Caco-2 (cell line): ENCODE results near the gene CLRN3. TPM values are rescaled to one million over a fixed set of nuclear protein-coding genes. Genes with fewer than 3 reads are reported as not detected.
A peak's percentile ranks its signal among the peaks of the same experiment; 100 is the strongest.

ENCODE experiments used
- Bru-seq: library from RNA; stranded (reverse); fragments of 400-500 nt; gene quantifications from one replicate; lab custom pipeline; 2021; lab: Mats Ljungman, UMichigan
- BruChase-seq, 2 experiments: library from RNA; stranded (reverse); fragments of 400-500 nt; gene quantifications; one replicate each; lab custom pipeline; 2021; lab: Mats Ljungman, UMichigan
- BruUV-seq: library from RNA; stranded (reverse); fragments of 400-500 nt; replicated peaks from 2 replicates; lab custom pipeline; 2021; lab: Mats Ljungman, UMichigan
- CTCF ChIA-PET: fragments of 300-600 bp; sonication (Branson Sonifier 250); formaldehyde crosslinking; loops from one replicate; lab custom pipeline; 2022; ENCODE audit warnings: antibody characterized with exemption; lab: Charles Lee
- POLR2A ChIA-PET: fragments of 300-600 bp; sonication (Branson Sonifier 250); formaldehyde crosslinking; loops from one replicate; lab custom pipeline; 2022; ENCODE audit warnings: antibody characterized with exemption; lab: Charles Lee
- DNase-seq, 2 experiments: peaks; one replicate each; pipeline versions ENCODE4 v3.0.0 to v3.0.0-alpha.2; 2020 to 2022
- H3K27me3 ChIP-seq: replicated peaks from 2 replicates; pipeline ENCODE4 v1.6.0; 2011; ENCODE audit warnings: low read length; ENCODE audit not compliant: control insufficient read depth, insufficient read depth
- H3K36me3 ChIP-seq: 2 replicates; pipeline ENCODE4 v1.5.1; 2011; ENCODE audit warnings: low read length; ENCODE audit not compliant: control insufficient read depth, insufficient read depth
- H3K4me1 ChIP-seq: fragments of 250-450 bp; sonication (Bioruptor Pico); 2 replicates; pipeline ENCODE4 v1.5.1; 2020; ENCODE audit warnings: mild to moderate bottlenecking
- H3K4me3 ChIP-seq: 2 replicates; pipeline ENCODE4 v1.5.1; 2011; ENCODE audit warnings: low read depth, mild to moderate bottlenecking, control low read depth, low read length
- H3K9me3 ChIP-seq: fragments of 250-450 bp; sonication (Bioruptor Pico); 2 replicates; pipeline ENCODE4 v1.5.1; 2020; ENCODE audit warnings: mild to moderate bottlenecking, moderate library complexity
- H3K27ac Mint-ChIP-seq: one replicate; pipeline ENCODE4 v1.8.0; 2022; ENCODE audit warnings: mixed read lengths; ENCODE audit not compliant: unreplicated experiment
- H3K27me3 Mint-ChIP-seq: one replicate; pipeline ENCODE4 v1.8.0; 2022; ENCODE audit warnings: mixed read lengths; ENCODE audit not compliant: insufficient read depth, unreplicated experiment
- H3K36me3 Mint-ChIP-seq: one replicate; pipeline ENCODE4 v1.8.0; 2022; ENCODE audit warnings: mild to moderate bottlenecking, mixed read lengths; ENCODE audit not compliant: insufficient read depth, unreplicated experiment
- H3K4me1 Mint-ChIP-seq: one replicate; pipeline ENCODE4 v1.8.0; 2022; ENCODE audit warnings: low read depth, mixed read lengths; ENCODE audit not compliant: unreplicated experiment
- H3K4me3 Mint-ChIP-seq: one replicate; pipeline ENCODE4 v1.8.0; 2022; ENCODE audit warnings: mild to moderate bottlenecking, moderate library complexity, mixed read lengths; ENCODE audit not compliant: unreplicated experiment
- H3K9me3 Mint-ChIP-seq: one replicate; pipeline ENCODE4 v1.8.0; 2022; ENCODE audit warnings: mixed read lengths; ENCODE audit not compliant: unreplicated experiment
- intact Hi-C: fragments of 100-400 bp; cut with micrococcal nuclease; formaldehyde crosslinking; loops from one replicate; pipeline ENCODE4 v1.10.0; 2022; ENCODE audit not compliant: unreplicated experiment
- long read RNA-seq: library from polyadenylated mRNA; stranded (forward); transcript quantifications from one replicate; pipeline ENCODE4 v2.0.0, GENCODE V29; 2022
- total RNA-seq: library from RNA; stranded (reverse); gene quantifications from 2 replicates; pipeline ENCODE4 v1.2.3, GENCODE V29; 2022
- TF ChIP-seq, protein P1 (sequence below), 2 experiments: fragments of 200-600 bp in 1 of 2; IDR thresholded peaks; 1 replicate in 1 of 2; 2 replicates in 1 of 2; pipeline versions ENCODE4 v1.5.1 to v1.8.0; 2011 to 2022; ENCODE audit warnings: antibody characterized with exemption in 1 of 2, control low read depth in 1 of 2, inconsistent platforms in 1 of 2, low read depth in 1 of 2, low read length in 1 of 2, mild to moderate bottlenecking in 1 of 2, moderate library complexity in 1 of 2; ENCODE audit not compliant: insufficient read depth in 1 of 2, severe bottlenecking in 1 of 2, unreplicated experiment in 1 of 2

The CLRN3 gene
- total RNA-seq (0.93 and 1.1 TPM in 2 replicates), Bru-seq, nascent RNA (percentile 41 among the genes with signal in this experiment), BruChase-seq, experiment 1, labeled RNA remaining after a 2-hour chase (percentile 37 among the genes with signal in this experiment), BruChase-seq, experiment 2, labeled RNA remaining after a 6-hour chase (percentile 29 among the genes with signal in this experiment)
- long read RNA-seq, partial matches to known transcripts, result 0 of 1 reads
- long read RNA-seq, other reads (novel, unspliced or antisense), result 0 of 1 reads

- Histone ChIP-seq H3K4me3 (peak within 1 kb of the TSS; percentile 16), H3K36me3 (no peaks in the 10 kb centered on the region), H3K4me1 (peaks cover 17% of the 10 kb centered on the region), H3K27me3 (no peaks in the 10 kb centered on the region), H3K9me3 (no peaks in the 10 kb centered on the region)
- Mint-ChIP-seq H3K27me3 (no peaks in the 10 kb centered on the region), H3K4me1 (peaks cover 6% of the 10 kb centered on the region), H3K9me3 (no peaks in the 10 kb centered on the region), H3K36me3 (no peaks in the 10 kb centered on the region), H3K4me3 (no peak within 1 kb of the TSS), H3K27ac (no peak within 1 kb of the TSS)
- DNase-seq, result peak; percentile 22 to 60
- CTCF ChIA-PET, result no interaction called here
- TF ChIP-seq, protein P1, sequence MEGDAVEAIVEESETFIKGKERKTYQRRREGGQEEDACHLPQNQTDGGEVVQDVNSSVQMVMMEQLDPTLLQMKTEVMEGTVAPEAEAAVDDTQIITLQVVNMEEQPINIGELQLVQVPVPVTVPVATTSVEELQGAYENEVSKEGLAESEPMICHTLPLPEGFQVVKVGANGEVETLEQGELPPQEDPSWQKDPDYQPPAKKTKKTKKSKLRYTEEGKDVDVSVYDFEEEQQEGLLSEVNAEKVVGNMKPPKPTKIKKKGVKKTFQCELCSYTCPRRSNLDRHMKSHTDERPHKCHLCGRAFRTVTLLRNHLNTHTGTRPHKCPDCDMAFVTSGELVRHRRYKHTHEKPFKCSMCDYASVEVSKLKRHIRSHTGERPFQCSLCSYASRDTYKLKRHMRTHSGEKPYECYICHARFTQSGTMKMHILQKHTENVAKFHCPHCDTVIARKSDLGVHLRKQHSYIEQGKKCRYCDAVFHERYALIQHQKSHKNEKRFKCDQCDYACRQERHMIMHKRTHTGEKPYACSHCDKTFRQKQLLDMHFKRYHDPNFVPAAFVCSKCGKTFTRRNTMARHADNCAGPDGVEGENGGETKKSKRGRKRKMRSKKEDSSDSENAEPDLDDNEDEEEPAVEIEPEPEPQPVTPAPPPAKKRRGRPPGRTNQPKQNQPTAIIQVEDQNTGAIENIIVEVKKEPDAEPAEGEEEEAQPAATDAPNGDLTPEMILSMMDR (IDR thresholded peaks at IDR 0.05; ENCODE audit: insufficient read depth in 1 of 2, low read depth in 1 of 2, low read length in 1 of 2, severe bottlenecking in 1 of 2, unreplicated experiment in 1 of 2), result no peak
- no TSS peak for BruUV-seq
- intact Hi-C loops, result loop anchor here (5.0 kb wide), 1 partner anchor 175 kb away; no protein-coding TSS in a partner anchor
- POLR2A ChIA-PET, result no interaction called here
These were observed at the start of gene CLRN3 for GRCh38 chr10:127892743-127893142. TSS of gene CLRN3 (minus strand) at chr10:127892941. CDS start at chr10:127892784, 157 bp downstream.

DNA sequence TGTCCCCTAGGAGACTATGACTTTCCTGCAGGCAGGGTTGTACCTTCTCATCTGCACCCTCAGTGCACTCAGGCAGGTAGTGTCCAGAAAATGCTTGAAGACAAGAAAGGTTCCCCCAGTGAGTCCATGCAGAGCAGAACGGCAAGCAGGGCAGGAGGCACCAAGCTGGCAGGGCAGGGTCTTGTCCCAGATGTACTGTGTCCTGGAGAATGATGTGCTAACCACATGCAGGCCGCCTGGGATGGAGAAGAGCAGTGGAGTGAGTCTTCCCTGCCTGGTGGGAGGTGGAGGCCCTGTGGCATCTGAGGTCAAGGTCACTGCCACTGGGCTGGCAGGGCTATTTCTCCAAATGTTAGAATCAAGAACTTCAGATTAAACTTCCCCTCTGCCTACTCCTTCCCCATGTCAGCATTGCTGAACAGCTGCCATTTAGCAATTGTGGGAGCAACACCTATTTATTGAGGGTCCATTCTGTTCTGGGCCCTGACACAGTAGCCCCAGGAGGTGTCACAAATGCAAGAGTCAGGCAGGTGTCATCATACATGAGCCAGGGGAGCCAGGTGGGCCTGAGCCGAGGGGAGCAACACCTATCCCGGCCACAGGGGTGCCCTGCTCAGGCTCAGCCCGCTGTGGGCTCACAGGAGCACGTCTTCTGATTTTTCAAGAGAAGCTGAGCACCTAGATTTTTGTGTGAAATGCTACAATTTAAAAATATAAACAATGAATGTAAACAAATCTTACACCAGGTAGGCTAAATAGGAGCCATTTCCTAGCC lies 48.3 kb upstream of the CLRN3 start:
- Mint-ChIP-seq H3K27me3 (peaks cover 17% of the 10 kb centered on the region), H3K27ac (no peak overlapping the region), H3K36me3 (no peaks in the 10 kb centered on the region), H3K4me3 (no peak overlapping the region), H3K4me1 (no peaks in the 10 kb centered on the region), H3K9me3 (no peaks in the 10 kb centered on the region)
- CTCF ChIA-PET, result no interaction called here
- Histone ChIP-seq H3K4me1 (no peaks in the 10 kb centered on the region), H3K4me3 (no peak overlapping the region), H3K36me3 (no peaks in the 10 kb centered on the region), H3K9me3 (no peaks in the 10 kb centered on the region), H3K27me3 (no peaks in the 10 kb centered on the region)
- POLR2A ChIA-PET, result no interaction called here
- TF ChIP-seq, protein P1 (IDR thresholded peaks at IDR 0.05; ENCODE audit: insufficient read depth in 1 of 2, low read depth in 1 of 2, low read length in 1 of 2, severe bottlenecking in 1 of 2, unreplicated experiment in 1 of 2), result no peak
- intact Hi-C loops, result no loop called here
- BruUV-seq, result no TSS peak
- no peak for DNase-seq

GRCh38 chr10:127939786-127940330 lies 47.1 kb upstream of the CLRN3 start:
- no peaks in the 10 kb centered on the region for H3K27me3 ChIP-seq
- DNase-seq, result no peak
- no peaks in the 10 kb centered on the region for H3K9me3 ChIP-seq
- no peak overlapping the region for H3K27ac Mint-ChIP-seq
- no peaks in the 10 kb centered on the region for H3K4me1 ChIP-seq
- H3K27me3 Mint-ChIP-seq, result peaks cover 22% of the 10 kb centered on the region
- H3K4me3 ChIP-seq, result no peak overlapping the region
- TF ChIP-seq, protein P1 (IDR thresholded peaks at IDR 0.05; ENCODE audit: insufficient read depth in 1 of 2, low read depth in 1 of 2, low read length in 1 of 2, severe bottlenecking in 1 of 2, unreplicated experiment in 1 of 2), result no peak
- no peaks in the 10 kb centered on the region for H3K36me3 ChIP-seq
- no peaks in the 10 kb centered on the region for H3K4me1 Mint-ChIP-seq
- intact Hi-C loops, result no loop called here
- no peaks in the 10 kb centered on the region for H3K9me3 Mint-ChIP-seq
- H3K36me3 Mint-ChIP-seq, result no peaks in the 10 kb centered on the region
- POLR2A ChIA-PET, result no interaction called here
- no peak overlapping the region for H3K4me3 Mint-ChIP-seq
- BruUV-seq, result no TSS peak
- CTCF ChIA-PET, result no interaction called here
